ENCODE results near the gene SYNJ1.
"Not testable (repeated sequence)": the region's sequence is repeated elsewhere in the genome, so short reads cannot be mapped to it uniquely, and the experiment has no call there.

SYNJ1 gene

GRCh38 chr21:32733356-32733755 lies 5.5 kb upstream of the SYNJ1 start:
- peak; percentile 43 to 63 for DNase-seq

GRCh38 chr21:32732544-32732943 lies 4.7 kb upstream of the SYNJ1 start:
- no peak for DNase-seq

GRCh38 chr21:32728848-32729247 lies 1.0 kb upstream of the SYNJ1 start:
- no peak for DNase-seq

GRCh38 chr21:32728456-32728839 lies 635 bp upstream of the SYNJ1 start:
- no peak for DNase-seq

- peak; percentile 17 to 36 for DNase-seq
These were observed 750 bp downstream of the SYNJ1 start for GRCh38 chr21:32726839-32727686.

GRCh38 chr21:32719085-32719484 lies 8.7 kb downstream of the SYNJ1 start:
- no peak for DNase-seq

- no peak for DNase-seq
These were observed 9.9 kb downstream of the SYNJ1 start for GRCh38 chr21:32717851-32718316.

- DNase-seq, result no peak
These were observed 11.3 kb downstream of the SYNJ1 start for GRCh38 chr21:32716486-32716885.

- no peak for DNase-seq
These were observed 14.1 kb downstream of the SYNJ1 start for GRCh38 chr21:32713726-32714125.

- no peak for DNase-seq
These were observed 15.2 kb downstream of the SYNJ1 start for GRCh38 chr21:32712641-32713040.

- DNase-seq, result peak in 1 of 2 experiments; percentile 20
These were observed 15.8 kb downstream of the SYNJ1 start for GRCh38 chr21:32712043-32712442.

GRCh38 chr21:32710987-32711386 lies 16.8 kb downstream of the SYNJ1 start:
- no peak for DNase-seq

GRCh38 chr21:32710069-32710784 lies 17.6 kb downstream of the SYNJ1 start:
- DNase-seq, result no peak

- DNase-seq, result no peak
These were observed 19.7 kb downstream of the SYNJ1 start for GRCh38 chr21:32708069-32708468.

- no peak for DNase-seq
These were observed 21.9 kb downstream of the SYNJ1 start for GRCh38 chr21:32705901-32706300.

GRCh38 chr21:32705139-32705538 lies 22.7 kb downstream of the SYNJ1 start:
- no peak for DNase-seq

GRCh38 chr21:32702702-32703101 lies 25.1 kb downstream of the SYNJ1 start:
- no peak for DNase-seq

- no peak for DNase-seq
These were observed 28.7 kb downstream of the SYNJ1 start for GRCh38 chr21:32698971-32699693.

- no peak for DNase-seq
These were observed 29.5 kb downstream of the SYNJ1 start for GRCh38 chr21:32698286-32698685.

GRCh38 chr21:32695482-32695881 lies 32.3 kb downstream of the SYNJ1 start:
- not testable (repeated sequence) for DNase-seq

- DNase-seq, result no peak
These were observed 34.2 kb downstream of the SYNJ1 start for GRCh38 chr21:32693581-32693980.

- DNase-seq, result no peak
These were observed 37.7 kb downstream of the SYNJ1 start for GRCh38 chr21:32690085-32690484.

GRCh38 chr21:32687643-32688345 lies 40.0 kb downstream of the SYNJ1 start:
- no peak for DNase-seq

Measured in activated CD4-positive, alpha-beta T cell treated with anti-CD3 and anti-CD28 coated beads, Interleukin-2, amount 50 U/mL, for 48 hours (primary cell).